Mesodermal cell (in vitro differentiated cells): Measurements from ENCODE around the gene CWC22.
"Not testable (repeated sequence)": the region's sequence is repeated elsewhere in the genome, so short reads cannot be mapped to it uniquely, and the experiment has no call there.

ENCODE experiments used
- H3K27ac ChIP-seq: 2 replicates; pipeline ENCODE4 v1.7.0; 2013; ENCODE audit warnings: mild to moderate bottlenecking, low read depth, low read length, moderate library complexity; ENCODE audit not compliant: severe bottlenecking
- H3K36me3 ChIP-seq: 2 replicates; pipeline ENCODE4 v1.7.1; 2013; ENCODE audit warnings: mild to moderate bottlenecking, low read length, moderate library complexity; ENCODE audit not compliant: control insufficient read depth, insufficient read depth
- H3K4me1 ChIP-seq: one replicate; pipeline ENCODE4 v1.7.1; 2013; ENCODE audit warnings: mild to moderate bottlenecking, low read length; ENCODE audit not compliant: insufficient read depth, control insufficient read depth, poor library complexity, severe bottlenecking
- H3K4me3 ChIP-seq: 2 replicates; pipeline ENCODE4 v1.7.0; 2013; ENCODE audit warnings: low read length, control low read depth, mild to moderate bottlenecking; ENCODE audit not compliant: insufficient read depth, poor library complexity, severe bottlenecking; ENCODE audit errors: extremely low read depth
- H3K9me3 ChIP-seq: 2 replicates; pipeline ENCODE4 v1.7.1; 2013; ENCODE audit warnings: mild to moderate bottlenecking, low read length, moderate library complexity; ENCODE audit not compliant: control insufficient read depth
- WGBS, 2 experiments: methylation state at CpG; one replicate each; pipeline ENCODE4 v1.1.5; 2013; ENCODE audit warnings: missing lambda C conversion rate in 2 of 2; ENCODE audit not compliant: insufficient coverage in 2 of 2; 5-methylcytosine and 5-hydroxymethylcytosine counted together

CWC22 gene

GRCh38 chr2:179931502-179931901, 75.6 kb downstream of the CWC22 start:
- H3K27ac ChIP-seq = no peak overlapping the region
- peaks cover 8% of the 10 kb centered on the region for H3K9me3 ChIP-seq
- no peaks in the 10 kb centered on the region for H3K4me1 ChIP-seq
- H3K4me3 ChIP-seq = no peak overlapping the region
- no CpG with 5 or more reads among the region's 3 CpGs for WGBS, 2 experiments
- H3K36me3 ChIP-seq = no peaks in the 10 kb centered on the region

- H3K4me1 ChIP-seq, H3K36me3 ChIP-seq, H3K27ac ChIP-seq, H3K4me3 ChIP-seq: not testable (repeated sequence)
- H3K9me3 ChIP-seq = peaks cover 13% of the 10 kb centered on the region
- 85% methylated on average over 1 to 2 of the region's 3 CpGs for WGBS, 2 experiments
These were observed 77.1 kb downstream of the CWC22 start for GRCh38 chr2:179929997-179930396.

GRCh38 chr2:179927041-179927440, 80.1 kb downstream of the CWC22 start:
- 67% methylated on average over 1 of the region's 1 CpG; no CpG with 5 or more reads in 1 of the 2 experiments for WGBS, 2 experiments
- Histone ChIP-seq H3K27ac (no peak overlapping the region), H3K36me3 (no peaks in the 10 kb centered on the region), H3K4me1 (no peaks in the 10 kb centered on the region), H3K9me3 (peaks cover 13% of the 10 kb centered on the region), H3K4me3 (no peak overlapping the region)

- H3K9me3 ChIP-seq = peaks cover 13% of the 10 kb centered on the region
- no peak overlapping the region for H3K4me3 ChIP-seq
- H3K4me1 ChIP-seq = no peaks in the 10 kb centered on the region
- no peaks in the 10 kb centered on the region for H3K36me3 ChIP-seq
- WGBS, 2 experiments = no CpG with 5 or more reads among the region's 2 CpGs
- no peak overlapping the region for H3K27ac ChIP-seq
These were observed 81.4 kb downstream of the CWC22 start for GRCh38 chr2:179925713-179926112.

- no peaks in the 10 kb centered on the region for H3K4me1 ChIP-seq
- H3K36me3 ChIP-seq = no peaks in the 10 kb centered on the region
- H3K27ac ChIP-seq = no peak overlapping the region
- no peak overlapping the region for H3K4me3 ChIP-seq
- no peaks in the 10 kb centered on the region for H3K9me3 ChIP-seq
These were observed 89.8 kb downstream of the CWC22 start for GRCh38 chr2:179917272-179917671.

- no peaks in the 10 kb centered on the region for H3K36me3 ChIP-seq
- no CpG with 5 or more reads among the region's 1 CpG for WGBS, 2 experiments
- H3K9me3 ChIP-seq = no peaks in the 10 kb centered on the region
- no peaks in the 10 kb centered on the region for H3K4me1 ChIP-seq
- no peak overlapping the region for H3K4me3 ChIP-seq
- H3K27ac ChIP-seq = no peak overlapping the region
These were observed 91.6 kb downstream of the CWC22 start for GRCh38 chr2:179915395-179915992.

GRCh38 chr2:179913809-179914208, 93.3 kb downstream of the CWC22 start:
- no peaks in the 10 kb centered on the region for H3K4me1 ChIP-seq
- no peaks in the 10 kb centered on the region for H3K36me3 ChIP-seq
- H3K9me3 ChIP-seq = no peaks in the 10 kb centered on the region
- 87 to 90% methylated on average over 3 of the region's 4 CpGs for WGBS, 2 experiments
- H3K4me3 ChIP-seq = no peak overlapping the region
- no peak overlapping the region for H3K27ac ChIP-seq

GRCh38 chr2:179911569-179911968, 95.5 kb downstream of the CWC22 start:
- 82% methylated on average over 1 of the region's 3 CpGs; no CpG with 5 or more reads in 1 of the 2 experiments for WGBS, 2 experiments
- Histone ChIP-seq H3K9me3 (no peaks in the 10 kb centered on the region), H3K36me3 (no peaks in the 10 kb centered on the region), H3K4me1 (no peaks in the 10 kb centered on the region), H3K27ac (no peak overlapping the region), H3K4me3 (no peak overlapping the region)

GRCh38 chr2:179910735-179911113, 96.4 kb downstream of the CWC22 start:
- Histone ChIP-seq H3K36me3 (no peaks in the 10 kb centered on the region), H3K27ac (no peak overlapping the region), H3K4me3 (no peak overlapping the region), H3K4me1 (no peaks in the 10 kb centered on the region), H3K9me3 (no peaks in the 10 kb centered on the region)
- 50% methylated on average over 1 of the region's 3 CpGs; no CpG with 5 or more reads in 1 of the 2 experiments for WGBS, 2 experiments

- Histone ChIP-seq H3K4me3 (no peak overlapping the region), H3K36me3 (no peaks in the 10 kb centered on the region), H3K9me3 (no peaks in the 10 kb centered on the region), H3K27ac (no peak overlapping the region), H3K4me1 (no peaks in the 10 kb centered on the region)
- 82 to 91% methylated on average over 2 to 5 of the region's 6 CpGs for WGBS, 2 experiments
These were observed 97.0 kb downstream of the CWC22 start for GRCh38 chr2:179909845-179910734.

- H3K27ac ChIP-seq = no peak overlapping the region
- H3K36me3 ChIP-seq = no peaks in the 10 kb centered on the region
- no peak overlapping the region for H3K4me3 ChIP-seq
- H3K4me1 ChIP-seq = no peaks in the 10 kb centered on the region
- 98 to 100% methylated on average over 1 to 3 of the region's 5 CpGs for WGBS, 2 experiments
- peaks cover 12% of the 10 kb centered on the region for H3K9me3 ChIP-seq
These were observed 106.4 kb downstream of the CWC22 start for GRCh38 chr2:179900655-179901054.
